Subcutaneous abdominal adipose tissue (tissue), 5 donors: ENCODE results near the gene TMEM11.
A peak's percentile ranks its signal among the peaks of the same experiment; 100 is the strongest.

Experiments used
- H3K27ac ChIP-seq: one replicate; pipeline ENCODE4 v1.7.0; 2013; ENCODE audit warnings: low read depth, mild to moderate bottlenecking, inconsistent platforms, low read length, moderate library complexity
- H3K27me3 ChIP-seq, 5 donors: one replicate each; pipeline ENCODE4 v1.7.0; 2013; ENCODE audit warnings: low read length in 5 of 5, inconsistent platforms in 1 of 5; ENCODE audit not compliant: control insufficient read depth in 5 of 5, insufficient read depth in 4 of 5
- H3K36me3 ChIP-seq, 5 donors: one replicate each; pipeline ENCODE4 v1.7.0; 2013; ENCODE audit warnings: low read length in 5 of 5; ENCODE audit not compliant: control insufficient read depth in 5 of 5, insufficient read depth in 5 of 5
- H3K4me1 ChIP-seq, 5 donors: one replicate each; pipeline ENCODE4 v1.7.0; 2013; ENCODE audit warnings: low read length in 5 of 5, mild to moderate bottlenecking in 3 of 5, moderate library complexity in 1 of 5; ENCODE audit not compliant: control insufficient read depth in 5 of 5, insufficient read depth in 5 of 5
- H3K4me3 ChIP-seq, 5 donors: one replicate each; pipeline ENCODE4 v1.7.0; 2013; ENCODE audit warnings: low read length in 5 of 5, low read depth in 1 of 5
- H3K9ac ChIP-seq, 5 donors: one replicate each; pipeline ENCODE4 v1.7.0; 2013; ENCODE audit warnings: low read length in 5 of 5, mild to moderate bottlenecking in 4 of 5, moderate library complexity in 3 of 5
- H3K9me3 ChIP-seq, 5 donors: one replicate each; pipeline ENCODE4 v1.7.0; 2013; ENCODE audit warnings: low read length in 5 of 5; ENCODE audit not compliant: control insufficient read depth in 5 of 5
- donor health status: healthy.
- donor health status: healthy.
- donor health status: healthy.
- donor health status: healthy.
- donor health status: healthy.

TMEM11 gene

GRCh38 chr17:21212826-21213637 is 929 bp downstream of the TMEM11 start:
- H3K27me3 ChIP-seq: no peaks in the 10 kb centered on the region
- H3K36me3 ChIP-seq: peaks cover 0 to 25% (median 13%) of the 10 kb centered on the region in 5 donors
- no peaks in the 10 kb centered on the region for H3K9me3 ChIP-seq
- peak overlapping the region; percentile 87 to 96 (median 89) for H3K4me3 ChIP-seq
- H3K4me1 ChIP-seq: peaks cover 21 to 70% (median 65%) of the 10 kb centered on the region in 5 donors
- H3K9ac ChIP-seq: peak overlapping the region; percentile 53 to 97 (median 93)
- peak overlapping the region; percentile 94 for H3K27ac ChIP-seq

DNA sequence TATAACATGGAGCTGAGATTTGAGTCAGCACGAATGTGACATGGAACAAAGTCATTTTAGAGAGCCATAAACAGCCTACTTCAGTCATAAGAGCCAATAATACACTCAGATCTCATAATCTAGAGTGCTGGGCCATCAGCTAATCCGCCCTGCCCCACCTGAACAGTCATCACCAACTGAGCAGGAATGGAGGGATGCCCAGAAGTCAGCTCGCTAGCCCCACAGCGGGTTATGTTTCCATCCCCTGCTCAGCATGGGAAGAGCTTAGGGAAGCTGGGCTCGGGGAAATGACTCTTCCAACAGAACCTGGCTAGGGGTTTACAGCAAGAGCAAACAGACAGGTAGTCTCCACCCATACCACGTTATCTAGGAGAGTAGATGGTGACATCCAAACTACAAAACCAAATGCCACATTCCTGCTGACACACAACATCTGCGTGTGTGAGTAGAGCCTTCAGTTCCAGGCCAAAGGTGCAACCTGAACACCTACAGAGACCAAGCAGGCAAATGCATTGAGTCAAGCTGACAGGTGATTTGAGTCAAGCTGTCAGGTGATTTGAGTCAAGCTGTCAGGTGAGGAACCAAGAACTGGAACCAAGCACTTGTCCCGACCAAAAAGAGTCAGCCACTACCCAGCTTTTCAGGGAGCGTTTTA is 2.0 kb downstream of the TMEM11 start:
- Histone ChIP-seq H3K9ac (peak overlapping the region in 4 of 5 donors; percentile 15 to 95 (median 54)), H3K4me3 (peak overlapping the region in 4 of 5 donors; percentile 31 to 96 (median 40))

GRCh38 chr17:21210411-21211076 is 3.4 kb downstream of the TMEM11 start:
- Histone ChIP-seq H3K4me1 (peaks cover 21 to 70% (median 63%) of the 10 kb centered on the region in 5 donors), H3K27me3 (no peaks in the 10 kb centered on the region), H3K27ac (peak overlapping the region; percentile 60), H3K36me3 (peaks cover 0 to 27% (median 13%) of the 10 kb centered on the region in 5 donors), H3K9me3 (no peaks in the 10 kb centered on the region), H3K9ac (no peak overlapping the region), H3K4me3 (peak overlapping the region in 1 of 5 donors; percentile 4)

More for the DNA sequence above, 2.0 kb downstream of the TMEM11 start:
- Histone ChIP-seq H3K36me3 (peaks cover 0 to 25% (median 13%) of the 10 kb centered on the region in 5 donors), H3K27ac (peak overlapping the region; percentile 94), H3K9me3 (no peaks in the 10 kb centered on the region), H3K27me3 (no peaks in the 10 kb centered on the region), H3K4me1 (peaks cover 21 to 73% (median 65%) of the 10 kb centered on the region in 5 donors)

DNA sequence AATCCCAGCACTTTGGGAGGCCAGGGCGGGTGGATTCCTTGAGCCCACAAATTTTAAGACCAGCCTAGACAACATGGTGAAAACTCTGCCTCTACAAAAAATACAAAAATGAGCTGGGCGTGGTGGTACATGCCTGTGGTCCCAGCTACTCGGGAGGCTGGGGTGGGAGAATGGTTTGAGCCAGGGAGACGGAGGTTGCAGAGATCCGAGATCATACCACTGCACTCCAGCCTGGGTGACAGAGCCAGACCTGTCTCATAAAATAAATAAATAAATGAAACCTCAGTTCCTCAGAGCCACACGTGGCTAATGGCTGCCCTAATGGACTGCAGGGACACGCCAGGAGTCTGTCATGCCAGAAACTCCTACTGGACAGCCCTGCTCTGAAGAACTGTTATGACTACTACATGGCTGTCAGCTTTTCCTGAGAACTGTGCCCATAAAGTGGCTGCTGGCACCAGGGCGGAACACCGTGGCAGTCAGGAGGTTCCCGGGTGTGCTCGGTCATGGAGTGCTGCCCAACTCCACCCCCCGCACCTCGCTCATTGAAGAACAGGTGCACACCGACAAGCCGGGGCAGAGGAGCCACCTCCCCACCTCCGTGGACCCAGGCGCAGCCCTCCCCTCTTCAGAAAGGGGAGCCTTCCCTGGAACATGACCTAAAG is 4.3 kb downstream of the TMEM11 start:
- Histone ChIP-seq H3K4me1 (peaks cover 21 to 69% (median 61%) of the 10 kb centered on the region in 5 donors), H3K4me3 (no peak overlapping the region), H3K27me3 (no peaks in the 10 kb centered on the region), H3K36me3 (peaks cover 0 to 27% (median 13%) of the 10 kb centered on the region in 5 donors), H3K27ac (peak overlapping the region; percentile 60), H3K9me3 (no peaks in the 10 kb centered on the region), H3K9ac (peak overlapping the region in 4 of 5 donors; percentile 13 to 38 (median 28))

- peaks cover 25 to 75% (median 68%) of the 10 kb centered on the region in 5 donors for H3K4me1 ChIP-seq
- H3K27ac ChIP-seq: peak overlapping the region; percentile 60
- H3K9ac ChIP-seq: peak overlapping the region in 3 of 5 donors; percentile 13 to 57 (median 37)
- H3K4me3 ChIP-seq: no peak overlapping the region
- H3K36me3 ChIP-seq: peaks cover 0 to 27% (median 13%) of the 10 kb centered on the region in 5 donors
- H3K27me3 ChIP-seq: no peaks in the 10 kb centered on the region
- H3K9me3 ChIP-seq: no peaks in the 10 kb centered on the region
These were observed 5.6 kb downstream of the TMEM11 start for GRCh38 chr17:21208352-21208751.

GRCh38 chr17:21204935-21205334 is 9.0 kb downstream of the TMEM11 start:
- H3K4me1 ChIP-seq: peaks cover 13 to 73% (median 67%) of the 10 kb centered on the region in 5 donors
- no peak overlapping the region for H3K4me3 ChIP-seq
- H3K27me3 ChIP-seq: no peaks in the 10 kb centered on the region
- peak overlapping the region; percentile 14 for H3K27ac ChIP-seq
- no peak overlapping the region for H3K9ac ChIP-seq
- peaks cover 0 to 37% (median 12%) of the 10 kb centered on the region in 5 donors for H3K36me3 ChIP-seq
- H3K9me3 ChIP-seq: no peaks in the 10 kb centered on the region

DNA sequence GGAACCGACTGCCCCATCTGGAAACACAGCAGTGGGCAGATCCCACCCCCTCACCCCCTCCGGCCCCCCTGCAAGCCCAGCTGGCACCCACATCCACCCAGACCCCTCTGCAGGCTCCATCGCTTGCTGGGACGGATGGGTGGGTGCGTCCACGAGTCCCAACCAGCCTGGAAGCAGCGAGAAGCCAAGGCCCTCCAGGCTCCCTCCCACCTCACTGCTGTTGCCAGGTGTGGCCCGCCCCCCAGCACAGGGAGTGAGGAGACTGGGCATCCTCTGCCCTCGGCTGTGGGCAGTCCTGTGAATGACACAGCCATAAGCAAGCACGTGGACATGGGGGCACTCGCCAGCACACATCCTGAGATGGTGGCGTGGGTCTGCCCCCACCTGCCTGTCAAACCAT is 11.4 kb downstream of the TMEM11 start:
- H3K4me3 ChIP-seq: no peak overlapping the region
- H3K9ac ChIP-seq: no peak overlapping the region
- H3K27ac ChIP-seq: no peak overlapping the region
- H3K36me3 ChIP-seq: peaks cover 0 to 36% (median 22%) of the 10 kb centered on the region in 5 donors
- H3K27me3 ChIP-seq: no peaks in the 10 kb centered on the region
- peaks cover 14 to 75% (median 66%) of the 10 kb centered on the region in 5 donors for H3K4me1 ChIP-seq
- no peaks in the 10 kb centered on the region for H3K9me3 ChIP-seq

- H3K27me3 ChIP-seq: no peaks in the 10 kb centered on the region
- H3K9ac ChIP-seq: no peak overlapping the region
- no peaks in the 10 kb centered on the region for H3K9me3 ChIP-seq
- peak overlapping the region; percentile 65 for H3K27ac ChIP-seq
- H3K4me3 ChIP-seq: no peak overlapping the region
- H3K36me3 ChIP-seq: peaks cover 0 to 42% (median 28%) of the 10 kb centered on the region in 5 donors
- peaks cover 14 to 75% (median 66%) of the 10 kb centered on the region in 5 donors for H3K4me1 ChIP-seq
These were observed 12.1 kb downstream of the TMEM11 start for GRCh38 chr17:21201874-21202273.

- no peak overlapping the region for H3K9ac ChIP-seq
These were observed 12.7 kb downstream of the TMEM11 start for GRCh38 chr17:21201298-21201595.

More at GRCh38 chr17:21201298-21201595, 12.7 kb downstream of the TMEM11 start:
- H3K36me3 ChIP-seq: peaks cover 0 to 44% (median 32%) of the 10 kb centered on the region in 5 donors
- H3K9me3 ChIP-seq: no peaks in the 10 kb centered on the region
- no peaks in the 10 kb centered on the region for H3K27me3 ChIP-seq
- peak overlapping the region; percentile 65 for H3K27ac ChIP-seq
- H3K4me3 ChIP-seq: no peak overlapping the region
- peaks cover 14 to 75% (median 66%) of the 10 kb centered on the region in 5 donors for H3K4me1 ChIP-seq
